ENCODE measurements around the gene GEMIN4.

GEMIN4 gene

GRCh38 chr17:725746-726145 is 26.3 kb downstream of the GEMIN4 start:
- DNase-seq (ENCODE audit: insufficient read length, low spot score) (no peak), FAIRE-seq (no peak)
- no peak for TF ChIP-seq CTCF (IDR thresholded peaks at IDR 0.05; ENCODE audit: insufficient read depth, missing control alignments)

- no peak for DNase-seq (ENCODE audit: insufficient read length, low spot score)
- no peak for FAIRE-seq
- TF ChIP-seq CTCF (IDR thresholded peaks at IDR 0.05; ENCODE audit: insufficient read depth, missing control alignments): no peak
These were observed 27.0 kb downstream of the GEMIN4 start for GRCh38 chr17:725084-725483.

GRCh38 chr17:721540-721937 is 30.5 kb downstream of the GEMIN4 start:
- DNase-seq (ENCODE audit: insufficient read length, low spot score): no peak
- FAIRE-seq: no peak
- TF ChIP-seq CTCF (IDR thresholded peaks at IDR 0.05; ENCODE audit: insufficient read depth, missing control alignments): no peak

- no peak for DNase-seq (ENCODE audit: insufficient read length, low spot score)
- FAIRE-seq: no peak
- no peak for TF ChIP-seq CTCF (IDR thresholded peaks at IDR 0.05; ENCODE audit: insufficient read depth, missing control alignments)
These were observed 31.1 kb downstream of the GEMIN4 start for GRCh38 chr17:720706-721539.

- no peak for DNase-seq (ENCODE audit: insufficient read length, low spot score)
These were observed 34.0 kb downstream of the GEMIN4 start for GRCh38 chr17:718075-718474.

GRCh38 chr17:708132-708531 is 43.9 kb downstream of the GEMIN4 start:
- TF ChIP-seq CTCF (IDR thresholded peaks at IDR 0.05; ENCODE audit: insufficient read depth, missing control alignments): no peak
- FAIRE-seq (no peak), DNase-seq (ENCODE audit: insufficient read length, low spot score) (no peak)

More at GRCh38 chr17:718075-718474, 34.0 kb downstream of the GEMIN4 start:
- no peak for TF ChIP-seq CTCF (IDR thresholded peaks at IDR 0.05; ENCODE audit: insufficient read depth, missing control alignments)
- no peak for FAIRE-seq

- no peak for DNase-seq (ENCODE audit: insufficient read length, low spot score)
- no peak for TF ChIP-seq CTCF (IDR thresholded peaks at IDR 0.05; ENCODE audit: insufficient read depth, missing control alignments)
These were observed 46.2 kb downstream of the GEMIN4 start for GRCh38 chr17:705863-706262.

More at GRCh38 chr17:705863-706262, 46.2 kb downstream of the GEMIN4 start:
- FAIRE-seq: no peak

Data from D721Med (cell line).